Measurements from ENCODE around the gene TACSTD2. TPM values are rescaled to one million over a fixed set of nuclear protein-coding genes. Genes with fewer than 3 reads are reported as not detected.

TACSTD2 gene
- total and polyA plus RNA-seq, 4 donors, result 1.6 to 4.8 (median 4.7) TPM

DNA sequence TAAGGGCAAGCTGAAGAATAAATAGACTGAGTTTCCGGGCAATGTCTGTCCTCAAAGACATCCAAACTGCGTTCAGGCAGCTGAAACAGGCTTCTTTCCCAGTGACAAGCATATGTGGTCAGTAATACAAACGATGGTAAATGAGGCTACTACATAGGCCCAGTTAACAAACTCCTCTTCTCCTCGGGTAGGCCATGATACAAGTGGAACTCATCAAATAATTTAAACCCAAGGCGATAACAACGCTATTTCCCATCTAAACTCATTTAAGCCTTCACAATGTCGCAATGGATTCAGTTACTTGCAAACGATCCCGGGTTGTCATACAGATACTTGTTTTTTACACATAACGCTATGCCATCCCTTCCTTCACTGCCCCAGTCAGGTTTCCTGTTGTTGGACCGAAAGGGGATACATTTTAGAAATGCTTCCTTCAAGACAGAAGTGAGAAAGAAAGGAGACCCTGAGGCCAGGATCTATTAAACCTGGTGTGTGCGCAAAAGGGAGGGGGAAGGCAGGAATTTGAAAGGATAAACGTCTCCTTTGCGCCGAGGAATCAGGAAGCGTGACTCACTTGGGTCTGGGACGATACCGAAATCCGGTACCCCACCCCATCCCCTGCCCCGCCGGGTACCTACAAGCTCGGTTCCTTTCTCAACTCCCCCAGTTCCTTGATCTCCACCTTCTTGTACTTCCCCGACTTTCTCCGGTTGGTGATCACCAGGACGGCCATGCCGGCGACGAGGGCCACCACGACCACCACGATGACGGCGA lies 1.3 kb downstream of the TACSTD2 start:
- Histone ChIP-seq H3K27ac (ENCODE audit: low read depth in 1 of 2, low read length in 2 of 2) (no peak overlapping the region), H3K9me3 (ENCODE audit: control insufficient read depth, low read length) (no peaks in the 10 kb centered on the region), H3K36me3 (ENCODE audit: control insufficient read depth in 1 of 2, insufficient read depth in 2 of 2, low read length in 1 of 2) (no peaks in the 10 kb centered on the region), H3K4me1 (ENCODE audit: control insufficient read depth in 1 of 2, insufficient read depth in 2 of 2, low read length in 2 of 2) (peaks cover 0 to 2% of the 10 kb centered on the region in 2 donors), H3K27me3 (ENCODE audit: control insufficient read depth in 1 of 2, insufficient read depth in 2 of 2, low read length in 1 of 2) (no peaks in the 10 kb centered on the region), H3K4me3 (ENCODE audit: low read length in 2 of 2) (no peak overlapping the region)
- DNase-seq (no peak), ATAC-seq (ENCODE audit: low FRiP score) (no peak)
- 62% methylated on average over 32 of the region's 32 CpGs for WGBS, 2 donors
- intact Hi-C loops (cut with DNase I), result loop anchor here in 1 of 2 donors (5.0 kb wide), 1 partner anchor 77 kb away; no protein-coding TSS in a partner anchor

DNA sequence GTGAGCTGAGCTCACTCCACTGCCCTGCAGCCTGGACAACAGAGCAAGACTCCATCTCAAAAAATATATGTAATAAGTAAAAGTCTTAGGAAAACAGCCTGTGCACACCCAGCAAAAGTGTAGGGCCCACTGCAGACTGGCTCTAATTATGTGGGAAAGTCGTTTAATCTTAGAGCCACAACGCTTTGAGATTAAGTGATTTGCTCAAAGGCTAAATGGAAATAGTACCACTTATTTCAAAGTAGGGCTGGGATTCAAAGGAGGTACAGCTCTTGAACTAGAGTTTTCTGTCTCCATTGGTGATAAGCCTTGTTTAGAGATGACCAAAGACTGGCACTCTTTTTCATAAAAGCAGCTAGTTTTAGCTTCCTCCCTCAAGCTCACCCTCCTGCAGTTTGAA lies 2.2 kb downstream of the TACSTD2 start:
- Histone ChIP-seq H3K27me3 (ENCODE audit: control insufficient read depth in 1 of 2, insufficient read depth in 2 of 2, low read length in 1 of 2) (no peaks in the 10 kb centered on the region), H3K9me3 (ENCODE audit: control insufficient read depth, low read length) (no peaks in the 10 kb centered on the region), H3K36me3 (ENCODE audit: control insufficient read depth in 1 of 2, insufficient read depth in 2 of 2, low read length in 1 of 2) (no peaks in the 10 kb centered on the region), H3K4me1 (ENCODE audit: control insufficient read depth in 1 of 2, insufficient read depth in 2 of 2, low read length in 2 of 2) (peaks cover 0 to 2% of the 10 kb centered on the region in 2 donors), H3K4me3 (ENCODE audit: low read length in 2 of 2) (no peak overlapping the region), H3K27ac (ENCODE audit: low read depth in 1 of 2, low read length in 2 of 2) (no peak overlapping the region)
- 96 to 98% methylated on average over 2 of the region's 2 CpGs for WGBS, 2 donors
- DNase-seq (no peak), ATAC-seq (ENCODE audit: low FRiP score) (no peak)
- intact Hi-C loops (cut with DNase I), result loop anchor here in 1 of 2 donors (5.0 kb wide), 1 partner anchor 77 kb away; no protein-coding TSS in a partner anchor

DNA sequence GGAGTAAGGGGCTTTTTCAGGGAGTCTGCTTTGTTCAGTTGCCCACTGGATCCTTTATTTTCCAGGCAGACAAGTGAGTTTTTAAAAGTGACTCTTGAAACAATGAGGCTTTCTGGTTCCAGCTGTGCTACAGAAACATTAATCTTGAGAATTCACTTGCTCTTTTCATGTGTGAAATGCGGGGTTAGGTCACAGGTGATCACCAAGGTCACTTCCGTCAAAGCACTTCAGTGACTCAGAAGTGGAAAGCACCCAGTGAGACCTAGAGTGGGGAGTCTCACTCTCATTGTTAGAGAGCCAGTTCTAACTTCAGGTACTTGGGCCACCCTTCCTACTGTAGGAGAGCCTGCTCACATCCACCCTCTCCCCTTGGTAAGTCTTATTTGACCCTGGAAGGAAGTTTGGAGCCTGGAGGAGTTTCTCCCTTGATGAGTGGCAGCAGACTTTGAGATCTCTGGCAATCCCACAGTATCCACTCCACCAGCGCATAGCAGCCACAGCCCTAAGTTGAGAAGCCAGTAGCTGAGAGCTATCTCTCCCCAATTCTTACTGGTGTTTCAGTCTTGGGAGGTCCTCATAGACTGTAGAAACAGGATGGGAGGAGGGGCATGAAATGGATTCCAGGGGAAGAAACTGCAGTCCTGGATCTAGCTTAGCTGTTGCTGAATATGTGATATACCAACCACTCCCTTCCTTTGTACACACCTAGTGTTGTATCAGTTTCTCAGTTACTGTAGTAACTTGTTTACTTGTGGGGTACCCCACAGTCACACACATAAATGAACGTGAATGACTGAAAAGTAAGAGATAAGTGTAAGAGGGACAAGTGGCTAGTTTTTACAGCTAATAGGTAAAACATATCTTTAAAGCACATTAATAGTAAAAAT lies 3.1 kb downstream of the TACSTD2 start:
- Histone ChIP-seq H3K4me1 (ENCODE audit: control insufficient read depth in 1 of 2, insufficient read depth in 2 of 2, low read length in 2 of 2) (peaks cover 0 to 2% of the 10 kb centered on the region in 2 donors), H3K4me3 (ENCODE audit: low read length in 2 of 2) (no peak overlapping the region), H3K9me3 (ENCODE audit: control insufficient read depth, low read length) (no peaks in the 10 kb centered on the region), H3K27me3 (ENCODE audit: control insufficient read depth in 1 of 2, insufficient read depth in 2 of 2, low read length in 1 of 2) (no peaks in the 10 kb centered on the region), H3K27ac (ENCODE audit: low read depth in 1 of 2, low read length in 2 of 2) (no peak overlapping the region), H3K36me3 (ENCODE audit: control insufficient read depth in 1 of 2, insufficient read depth in 2 of 2, low read length in 1 of 2) (no peaks in the 10 kb centered on the region)
- intact Hi-C loops (cut with DNase I), result no loop called here
- no peak for ATAC-seq (ENCODE audit: low FRiP score)
- DNase-seq, result no peak
- WGBS, 2 donors, result 89 to 91% methylated on average over 4 of the region's 4 CpGs

DNA sequence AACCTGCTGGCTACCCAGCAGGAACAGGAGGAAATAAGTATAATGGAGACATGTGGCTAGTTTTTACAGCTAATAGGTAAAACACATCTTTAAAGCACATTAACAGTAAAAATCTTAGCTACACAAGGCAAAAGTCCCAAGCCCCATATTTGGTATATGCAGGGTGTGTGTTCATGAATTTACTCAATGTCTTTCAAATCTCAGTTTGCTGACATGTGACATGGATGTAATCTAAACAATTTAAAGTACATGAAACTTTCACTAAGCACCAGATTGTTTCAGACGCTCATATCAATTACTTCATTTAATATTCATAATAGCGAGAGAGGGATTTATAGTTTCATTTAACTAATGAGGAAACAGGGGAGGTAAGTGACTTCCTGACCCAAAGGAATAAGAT lies 3.9 kb downstream of the TACSTD2 start:
- WGBS, 2 donors, result 70 to 90% methylated on average over 2 of the region's 2 CpGs
- Histone ChIP-seq H3K36me3 (ENCODE audit: control insufficient read depth in 1 of 2, insufficient read depth in 2 of 2, low read length in 1 of 2) (no peaks in the 10 kb centered on the region), H3K27me3 (ENCODE audit: control insufficient read depth in 1 of 2, insufficient read depth in 2 of 2, low read length in 1 of 2) (no peaks in the 10 kb centered on the region), H3K27ac (ENCODE audit: low read depth in 1 of 2, low read length in 2 of 2) (no peak overlapping the region), H3K9me3 (ENCODE audit: control insufficient read depth, low read length) (no peaks in the 10 kb centered on the region), H3K4me3 (ENCODE audit: low read length in 2 of 2) (no peak overlapping the region), H3K4me1 (ENCODE audit: control insufficient read depth in 1 of 2, insufficient read depth in 2 of 2, low read length in 2 of 2) (peaks cover 0 to under 1% of the 10 kb centered on the region in 2 donors)
- DNase-seq (no peak), ATAC-seq (ENCODE audit: low FRiP score) (no peak)
- intact Hi-C loops (cut with DNase I), result no loop called here

DNA sequence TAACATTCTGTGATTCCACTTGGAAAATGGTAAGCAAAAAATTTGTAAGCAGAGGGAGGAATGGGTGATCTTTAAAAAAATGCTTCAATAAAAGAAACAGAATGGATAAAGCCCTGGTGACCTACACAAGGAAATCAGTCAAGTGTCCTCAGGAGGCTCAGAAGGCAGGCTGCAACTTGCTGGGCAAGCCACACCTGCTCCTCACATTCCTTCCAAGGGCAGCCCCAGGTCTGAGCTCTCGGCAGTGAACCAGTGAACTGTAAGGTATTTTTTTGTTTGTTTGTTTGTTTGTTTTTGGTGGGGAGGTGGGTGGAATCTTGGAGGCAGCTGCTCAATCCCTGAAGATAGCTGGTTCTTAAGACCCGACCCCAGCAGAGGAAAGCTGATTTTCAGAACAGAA lies 4.4 kb downstream of the TACSTD2 start:
- DNase-seq (no peak), ATAC-seq (ENCODE audit: low FRiP score) (no peak)
- Histone ChIP-seq H3K4me1 (ENCODE audit: control insufficient read depth in 1 of 2, insufficient read depth in 2 of 2, low read length in 2 of 2) (no peaks in the 10 kb centered on the region), H3K36me3 (ENCODE audit: control insufficient read depth in 1 of 2, insufficient read depth in 2 of 2, low read length in 1 of 2) (no peaks in the 10 kb centered on the region), H3K27ac (ENCODE audit: low read depth in 1 of 2, low read length in 2 of 2) (no peak overlapping the region), H3K4me3 (ENCODE audit: low read length in 2 of 2) (no peak overlapping the region), H3K27me3 (ENCODE audit: control insufficient read depth in 1 of 2, insufficient read depth in 2 of 2, low read length in 1 of 2) (no peaks in the 10 kb centered on the region), H3K9me3 (ENCODE audit: control insufficient read depth, low read length) (no peaks in the 10 kb centered on the region)
- 76 to 84% methylated on average over 2 of the region's 2 CpGs for WGBS, 2 donors
- intact Hi-C loops (cut with DNase I), result no loop called here

DNA sequence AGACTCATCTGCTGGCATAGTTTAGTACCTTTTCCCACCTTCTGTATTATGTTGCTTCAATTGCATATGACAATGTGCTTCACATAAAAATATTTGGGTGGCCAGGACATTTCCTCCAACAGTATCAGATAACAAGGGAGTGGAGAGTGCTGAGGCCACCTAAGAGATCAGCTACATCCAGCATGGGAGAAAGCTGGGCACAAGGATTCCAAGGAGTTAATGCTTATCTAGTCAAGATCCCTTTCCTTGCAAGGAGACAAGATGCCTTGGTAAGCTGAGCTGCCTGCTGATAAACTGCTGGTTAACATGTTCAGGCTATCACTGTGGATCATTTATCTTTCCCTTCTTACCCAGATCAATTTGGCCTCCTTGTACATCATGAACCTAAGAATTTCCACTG lies 5.4 kb downstream of the TACSTD2 start:
- Histone ChIP-seq H3K27me3 (ENCODE audit: control insufficient read depth in 1 of 2, insufficient read depth in 2 of 2, low read length in 1 of 2) (no peaks in the 10 kb centered on the region), H3K36me3 (ENCODE audit: control insufficient read depth in 1 of 2, insufficient read depth in 2 of 2, low read length in 1 of 2) (no peaks in the 10 kb centered on the region), H3K9me3 (ENCODE audit: control insufficient read depth, low read length) (no peaks in the 10 kb centered on the region), H3K4me3 (ENCODE audit: low read length in 2 of 2) (no peak overlapping the region), H3K27ac (ENCODE audit: low read depth in 1 of 2, low read length in 2 of 2) (no peak overlapping the region), H3K4me1 (ENCODE audit: control insufficient read depth in 1 of 2, insufficient read depth in 2 of 2, low read length in 2 of 2) (no peaks in the 10 kb centered on the region)
- DNase-seq (no peak), ATAC-seq (ENCODE audit: low FRiP score) (no peak)
- intact Hi-C loops (cut with DNase I), result no loop called here

DNA sequence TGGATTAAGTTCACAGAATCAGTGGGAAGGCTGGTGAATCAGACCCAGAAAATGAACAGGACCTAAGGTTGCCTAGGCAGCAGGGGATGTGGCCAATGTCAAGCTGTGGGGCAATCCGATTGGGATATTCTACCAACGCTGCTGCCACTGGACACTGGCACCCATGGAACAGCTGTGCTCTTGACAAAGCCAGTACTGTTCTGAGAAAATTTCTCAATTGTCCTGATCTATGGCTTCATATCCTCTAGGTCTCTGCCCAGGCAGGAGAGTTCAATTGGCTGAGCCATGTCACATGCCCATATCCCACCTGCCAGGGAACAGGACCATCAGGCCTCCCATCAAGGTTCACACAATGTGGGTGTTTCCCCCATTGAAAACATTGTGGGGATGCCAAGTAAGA lies 6.2 kb downstream of the TACSTD2 start:
- ATAC-seq (ENCODE audit: low FRiP score), result no peak
- no peaks in the 10 kb centered on the region for H3K9me3 ChIP-seq (ENCODE audit: control insufficient read depth, low read length)
- H3K36me3 ChIP-seq (ENCODE audit: control insufficient read depth in 1 of 2, insufficient read depth in 2 of 2, low read length in 1 of 2), result no peaks in the 10 kb centered on the region
- no peak overlapping the region for H3K27ac ChIP-seq (ENCODE audit: low read depth in 1 of 2, low read length in 2 of 2)
- intact Hi-C loops (cut with DNase I), result no loop called here
- no peak overlapping the region for H3K4me3 ChIP-seq (ENCODE audit: low read length in 2 of 2)
- 91 to 100% methylated on average over 2 of the region's 2 CpGs for WGBS, 2 donors
- H3K27me3 ChIP-seq (ENCODE audit: control insufficient read depth in 1 of 2, insufficient read depth in 2 of 2, low read length in 1 of 2), result no peaks in the 10 kb centered on the region
- H3K4me1 ChIP-seq (ENCODE audit: control insufficient read depth in 1 of 2, insufficient read depth in 2 of 2, low read length in 2 of 2), result no peaks in the 10 kb centered on the region
- DNase-seq, result no peak

DNA sequence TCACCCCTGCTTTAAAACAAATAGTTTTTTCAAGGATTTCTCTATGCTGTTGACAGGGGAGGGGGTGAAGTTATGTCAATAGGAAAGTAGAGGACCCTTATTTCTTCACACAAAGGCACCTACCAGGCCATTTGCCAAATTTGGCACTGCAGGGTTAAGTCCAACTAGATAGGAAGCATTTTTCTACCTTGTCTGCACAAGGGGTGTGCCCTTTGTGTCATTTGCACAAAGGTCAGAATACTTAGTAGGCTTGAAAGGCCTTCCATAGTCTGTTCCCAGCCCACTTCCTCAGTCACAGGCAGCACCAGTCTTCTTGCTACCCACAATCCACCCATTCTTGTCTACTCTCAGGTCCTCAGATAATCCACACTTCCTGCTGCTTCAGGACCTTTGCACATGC lies 7.0 kb downstream of the TACSTD2 start:
- H3K4me1 ChIP-seq (ENCODE audit: control insufficient read depth in 1 of 2, insufficient read depth in 2 of 2, low read length in 2 of 2), result no peaks in the 10 kb centered on the region
- H3K9me3 ChIP-seq (ENCODE audit: control insufficient read depth, low read length), result no peaks in the 10 kb centered on the region
- no peaks in the 10 kb centered on the region for H3K36me3 ChIP-seq (ENCODE audit: control insufficient read depth in 1 of 2, insufficient read depth in 2 of 2, low read length in 1 of 2)
- no peak overlapping the region for H3K4me3 ChIP-seq (ENCODE audit: low read length in 2 of 2)
- H3K27ac ChIP-seq (ENCODE audit: low read depth in 1 of 2, low read length in 2 of 2), result no peak overlapping the region
- intact Hi-C loops (cut with DNase I), result no loop called here
- DNase-seq (no peak), ATAC-seq (ENCODE audit: low FRiP score) (no peak)
- no peaks in the 10 kb centered on the region for H3K27me3 ChIP-seq (ENCODE audit: control insufficient read depth in 1 of 2, insufficient read depth in 2 of 2, low read length in 1 of 2)

DNA sequence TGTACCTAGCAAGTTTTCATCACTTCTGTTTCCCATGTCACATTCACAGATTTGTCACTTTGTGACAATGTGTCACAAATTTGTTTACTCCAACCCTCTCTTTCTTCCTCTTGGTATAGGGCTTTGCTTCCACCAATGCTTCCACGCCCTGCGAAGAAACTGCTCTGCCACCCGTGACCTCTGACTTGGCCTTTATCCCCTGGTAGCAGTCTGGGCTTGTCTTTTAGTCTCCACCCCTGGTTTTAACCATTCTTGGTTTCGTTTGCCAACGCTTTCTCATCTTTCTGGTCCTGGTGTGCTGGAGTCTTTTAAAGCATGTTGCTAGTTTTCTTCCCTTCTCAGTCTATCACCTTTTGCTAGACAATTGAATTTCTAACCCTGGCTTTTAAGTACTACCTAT lies 8.1 kb downstream of the TACSTD2 start:
- no peak for DNase-seq
- H3K4me3 ChIP-seq (ENCODE audit: low read length in 2 of 2), result no peak overlapping the region
- no peak for ATAC-seq (ENCODE audit: low FRiP score)
- H3K36me3 ChIP-seq (ENCODE audit: control insufficient read depth in 1 of 2, insufficient read depth in 2 of 2, low read length in 1 of 2), result no peaks in the 10 kb centered on the region
- H3K27ac ChIP-seq (ENCODE audit: low read depth in 1 of 2, low read length in 2 of 2), result no peak overlapping the region
- H3K9me3 ChIP-seq (ENCODE audit: control insufficient read depth, low read length), result no peaks in the 10 kb centered on the region
- intact Hi-C loops (cut with DNase I), result no loop called here
- H3K4me1 ChIP-seq (ENCODE audit: control insufficient read depth in 1 of 2, insufficient read depth in 2 of 2, low read length in 2 of 2), result no peaks in the 10 kb centered on the region
- 90 to 91% methylated on average over 5 of the region's 5 CpGs for WGBS, 2 donors
- H3K27me3 ChIP-seq (ENCODE audit: control insufficient read depth in 1 of 2, insufficient read depth in 2 of 2, low read length in 1 of 2), result no peaks in the 10 kb centered on the region

All from aorta (tissue), 5 donors.